RWPE1 (cell line): ENCODE results near the gene CD55.

ENCODE experiments used
- CTCF ChIA-PET: fragments of 350-600 bp; sonication (Branson Sonifier 250); formaldehyde crosslinking; extraction: SDS; loops from one replicate; lab custom pipeline; 2021; lab: Yijun Ruan, JAX
- POLR2A ChIA-PET: fragments of 400-600 bp; formaldehyde crosslinking; extraction: SDS; loops from one replicate; lab custom pipeline; 2020; ENCODE audit warnings: antibody characterized with exemption; ENCODE audit not compliant: low non-redundant PET; lab: Yijun Ruan, JAX
- DNase-seq: peaks from one replicate; pipeline ENCODE4 v3.0.0; 2012; ENCODE audit warnings: low spot score
- H3K27ac ChIP-seq: fragments of 450-650 bp; 2 replicates; pipeline ENCODE4 v1.5.1; 2017
- CTCF ChIP-seq: fragments of 450-650 bp; conservative IDR thresholded peaks from 2 replicates; pipeline ENCODE4 v1.5.1; 2017; ENCODE audit warnings: low read depth, mild to moderate bottlenecking

Gene CD55

GRCh38 chr1:207289756-207290155 lies 31.7 kb upstream of the CD55 start:
- no peak overlapping the region for H3K27ac ChIP-seq
- POLR2A ChIA-PET: no interaction called here
- no peak for TF ChIP-seq CTCF
- DNase-seq: no peak
- CTCF ChIA-PET: interaction anchor here (0.8 kb wide), 1 partner anchor 30 kb away, joined by 3 read pairs; no protein-coding TSS in a partner anchor

GRCh38 chr1:207291723-207292122 lies 29.8 kb upstream of the CD55 start:
- no peak overlapping the region for H3K27ac ChIP-seq
- POLR2A ChIA-PET: no interaction called here
- no peak for TF ChIP-seq CTCF
- DNase-seq: no peak
- CTCF ChIA-PET: interaction anchor here (0.6 kb wide), 1 partner anchor 331 kb away, joined by 9 read pairs; no protein-coding TSS in a partner anchor

- H3K27ac ChIP-seq: no peak overlapping the region
- no peak for TF ChIP-seq CTCF
- CTCF ChIA-PET: interaction anchor here (0.5 to 1.1 kb wide), 2 partner anchors 20 to 79 kb away, joined by 3 read pairs; no protein-coding TSS in a partner anchor
- POLR2A ChIA-PET: no interaction called here
- DNase-seq: no peak
These were observed 23.3 kb upstream of the CD55 start for GRCh38 chr1:207298186-207298585.

- CTCF ChIA-PET: interaction anchor here (1.1 kb wide), 1 partner anchor 19 kb away, joined by 3 read pairs; no protein-coding TSS in a partner anchor
- no peak for TF ChIP-seq CTCF
- POLR2A ChIA-PET: no interaction called here
- DNase-seq: no peak
- H3K27ac ChIP-seq: no peak overlapping the region
These were observed 22.7 kb upstream of the CD55 start for GRCh38 chr1:207298636-207299398.

GRCh38 chr1:207300970-207301369 lies 20.5 kb upstream of the CD55 start:
- DNase-seq: no peak
- no peak for TF ChIP-seq CTCF
- ChIA-PET CTCF (no interaction called here), POLR2A (no interaction called here)
- no peak overlapping the region for H3K27ac ChIP-seq

- no peak overlapping the region for H3K27ac ChIP-seq
- CTCF ChIA-PET: no interaction called here
- POLR2A ChIA-PET: no interaction called here
- DNase-seq: no peak
- no peak for TF ChIP-seq CTCF
These were observed 18.7 kb upstream of the CD55 start for GRCh38 chr1:207302618-207303393.
